Keratinocyte (primary cell): ENCODE results near the gene SBK2. TPM values are rescaled to one million over a fixed set of nuclear protein-coding genes. Genes with fewer than 3 reads are reported as not detected.

Source experiments
- DNase-seq: peaks from one replicate; pipeline ENCODE4 v3.0.0-alpha.2; 2011; ENCODE audit warnings: low read depth, missing footprints, low spot score
- FAIRE-seq: peaks from 2 replicates; lab custom pipeline; 2011; peaks lifted over from hg19 to GRCh38; lab: Jason Lieb, UNC
- H2AFZ ChIP-seq: 2 replicates; pipeline ENCODE4 v1.6.0; 2012; ENCODE audit warnings: low read length, control low read depth, inconsistent platforms; ENCODE audit not compliant: control insufficient read depth
- H3K27ac ChIP-seq: 2 replicates; pipeline ENCODE4 v1.5.1; 2011; ENCODE audit warnings: low read length; ENCODE audit not compliant: control insufficient read depth, insufficient read depth
- H3K27me3 ChIP-seq: 3 replicates; pipeline ENCODE4 v1.6.0; 2011; ENCODE audit warnings: low read length; ENCODE audit not compliant: control insufficient read depth, insufficient read depth; ENCODE audit errors: extremely low read depth
- H3K36me3 ChIP-seq, 2 experiments: 2 replicates in 1 of 2; 3 replicates in 1 of 2; pipeline ENCODE4 v1.5.1; 2011; ENCODE audit warnings: low read length in 2 of 2, mild to moderate bottlenecking in 1 of 2; ENCODE audit not compliant: control insufficient read depth in 2 of 2, insufficient read depth in 2 of 2; ENCODE audit errors: extremely low read depth in 1 of 2
- H3K4me1 ChIP-seq: 3 replicates; pipeline ENCODE4 v1.5.1; 2011; ENCODE audit warnings: low read length; ENCODE audit not compliant: control insufficient read depth, insufficient read depth; ENCODE audit errors: extremely low read depth
- H3K4me2 ChIP-seq: 3 replicates; pipeline ENCODE4 v1.6.0; 2011; ENCODE audit warnings: low read depth, low read length; ENCODE audit not compliant: control insufficient read depth, insufficient read depth; ENCODE audit errors: extremely low read depth
- H3K4me3 ChIP-seq, 3 experiments: fragments of 200-600 bp in 1 of 3; sonication (generic) in 1 of 3; 2 replicates in 2 of 3; 3 replicates in 1 of 3; pipeline ENCODE4 v1.5.1; 2011 to 2016; ENCODE audit warnings: low read length in 3 of 3, mild to moderate bottlenecking in 3 of 3, control low read depth in 2 of 3, inconsistent platforms in 1 of 3, low read depth in 1 of 3, mixed read lengths in 1 of 3, mixed run types in 1 of 3, moderate library complexity in 1 of 3; ENCODE audit not compliant: control insufficient read depth in 2 of 3, insufficient read depth in 2 of 3; ENCODE audit errors: extremely low read depth in 1 of 3
- H3K79me2 ChIP-seq: 2 replicates; pipeline ENCODE4 v1.6.0; 2012; ENCODE audit warnings: low read length; ENCODE audit not compliant: control insufficient read depth, insufficient read depth
- H3K9ac ChIP-seq: 3 replicates; pipeline ENCODE4 v1.6.0; 2011; ENCODE audit warnings: low read length; ENCODE audit not compliant: control insufficient read depth, insufficient read depth; ENCODE audit errors: extremely low read depth
- H3K9me1 ChIP-seq: 3 replicates; pipeline ENCODE4 v1.6.0; 2011; ENCODE audit warnings: low read length; ENCODE audit not compliant: control insufficient read depth, insufficient read depth; ENCODE audit errors: extremely low read depth
- H3K9me3 ChIP-seq: 2 replicates; pipeline ENCODE4 v1.5.1; 2012; ENCODE audit warnings: low read depth, low read length; ENCODE audit not compliant: control insufficient read depth
- H4K20me1 ChIP-seq: 3 replicates; pipeline ENCODE4 v1.6.0; 2011; ENCODE audit warnings: low read length; ENCODE audit not compliant: control insufficient read depth, insufficient read depth; ENCODE audit errors: extremely low read depth
- EZH2 ChIP-seq: IDR thresholded peaks from one replicate; pipeline ENCODE4 v1.6.1; 2012; ENCODE audit warnings: inconsistent platforms, mild to moderate bottlenecking, low read length, moderate library complexity
- dilution Hi-C: fragments of 300-500 bp; cut with MboI; formaldehyde crosslinking; loops from one replicate; pipeline ENCODE4 v1.7.0; 2020; ENCODE audit warnings: low sequenced_read_pairs; ENCODE audit not compliant: extremely low pct_ligation_motif_present
- polyA plus RNA-seq, 5 experiments: library from polyadenylated mRNA; depleted of rRNA in 3 of 5; stranded (reverse) in 3 of 5; stranded (forward) in 1 of 5; unstranded in 1 of 5; fragments of >200 nt; gene quantifications; 1 replicate in 1 of 5; 2 replicates in 3 of 5; 3 replicates in 1 of 5; pipeline versions ENCODE4 v1.2.1 to v1.2.3, GENCODE V29; 2011 to 2012; ENCODE audit warnings: missing spikeins in 2 of 5, low read depth in 1 of 5, low replicate concordance in 1 of 5
- TF ChIP-seq, protein P1 (sequence below), 3 experiments: IDR thresholded peaks in 1 of 3; conservative IDR thresholded peaks in 1 of 3; optimal IDR thresholded peaks in 1 of 3; 2 replicates in 2 of 3; 3 replicates in 1 of 3; pipeline versions ENCODE3 to v1.5.1; 2011; ENCODE audit warnings: low read length in 3 of 3, mild to moderate bottlenecking in 3 of 3, moderate library complexity in 2 of 3, control low read depth in 1 of 3, inconsistent platforms in 1 of 3; ENCODE audit not compliant: insufficient read depth in 2 of 3; ENCODE audit errors: extremely low read depth in 1 of 3

Gene SBK2
- polyA plus RNA-seq, 1 donor (not counting 4 experiments of a cell fraction or from before 2014, with no cell fraction given): not detected

DNA sequence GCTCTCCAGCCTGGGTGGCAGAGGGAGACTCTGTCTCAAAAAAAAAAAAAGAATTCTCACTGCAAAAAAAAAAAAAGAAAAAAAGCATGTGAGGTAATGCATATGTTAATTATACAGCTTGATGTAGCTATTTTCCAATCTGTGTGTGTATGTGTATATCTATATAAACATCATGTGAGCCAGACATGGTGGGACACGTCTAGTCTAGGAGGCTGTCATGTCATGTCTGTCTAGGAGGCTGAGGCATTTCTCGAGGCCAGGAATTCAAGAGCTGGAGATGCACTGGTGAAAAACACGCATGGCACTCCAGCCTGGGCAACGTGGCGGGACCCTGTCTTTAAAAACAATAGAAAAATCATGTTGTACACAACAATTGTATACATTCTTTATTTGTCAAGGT lies 15.3 kb upstream of the SBK2 start:
- FAIRE-seq (no peak), DNase-seq (no peak)
- Histone ChIP-seq H2AFZ (no peak overlapping the region), H3K4me1 (peaks cover 3% of the 10 kb centered on the region), H4K20me1 (no peaks in the 10 kb centered on the region), H3K27me3 (no peaks in the 10 kb centered on the region), H3K4me3 (no peak overlapping the region), H3K36me3 (no peaks in the 10 kb centered on the region), H3K4me2 (no peak overlapping the region), H3K9me1 (no peaks in the 10 kb centered on the region), H3K27ac (no peak overlapping the region), H3K79me2 (no peaks in the 10 kb centered on the region), H3K9me3 (no peaks in the 10 kb centered on the region), H3K9ac (no peak overlapping the region)
- dilution Hi-C loops: no loop called here
- TF ChIP-seq EZH2: no peak
- TF ChIP-seq, protein P1, sequence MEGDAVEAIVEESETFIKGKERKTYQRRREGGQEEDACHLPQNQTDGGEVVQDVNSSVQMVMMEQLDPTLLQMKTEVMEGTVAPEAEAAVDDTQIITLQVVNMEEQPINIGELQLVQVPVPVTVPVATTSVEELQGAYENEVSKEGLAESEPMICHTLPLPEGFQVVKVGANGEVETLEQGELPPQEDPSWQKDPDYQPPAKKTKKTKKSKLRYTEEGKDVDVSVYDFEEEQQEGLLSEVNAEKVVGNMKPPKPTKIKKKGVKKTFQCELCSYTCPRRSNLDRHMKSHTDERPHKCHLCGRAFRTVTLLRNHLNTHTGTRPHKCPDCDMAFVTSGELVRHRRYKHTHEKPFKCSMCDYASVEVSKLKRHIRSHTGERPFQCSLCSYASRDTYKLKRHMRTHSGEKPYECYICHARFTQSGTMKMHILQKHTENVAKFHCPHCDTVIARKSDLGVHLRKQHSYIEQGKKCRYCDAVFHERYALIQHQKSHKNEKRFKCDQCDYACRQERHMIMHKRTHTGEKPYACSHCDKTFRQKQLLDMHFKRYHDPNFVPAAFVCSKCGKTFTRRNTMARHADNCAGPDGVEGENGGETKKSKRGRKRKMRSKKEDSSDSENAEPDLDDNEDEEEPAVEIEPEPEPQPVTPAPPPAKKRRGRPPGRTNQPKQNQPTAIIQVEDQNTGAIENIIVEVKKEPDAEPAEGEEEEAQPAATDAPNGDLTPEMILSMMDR (optimal IDR thresholded peaks at IDR 0.05 in 1 of 3, IDR thresholded peaks at IDR 0.05 in 1 of 3, conservative IDR thresholded peaks at IDR 0.05 in 1 of 3; ENCODE audit: extremely low read depth in 1 of 3, insufficient read depth in 2 of 3, low read length in 3 of 3): no peak

DNA sequence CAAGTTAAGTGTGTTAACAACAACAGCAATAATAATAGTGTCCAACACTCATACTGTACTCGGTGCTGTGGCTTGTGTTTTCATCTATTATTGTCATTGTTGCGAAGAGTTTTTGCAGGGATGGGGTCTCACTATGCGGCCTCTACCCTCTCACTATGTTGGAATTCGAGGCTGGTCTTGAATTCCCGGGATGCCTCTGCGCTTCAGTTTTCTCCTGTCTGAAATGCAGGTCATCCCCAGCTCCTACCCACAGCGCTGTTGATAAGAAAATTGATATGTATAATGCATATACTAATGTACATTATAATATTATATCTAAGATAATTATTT lies 13.4 kb upstream of the SBK2 start:
- H4K20me1 ChIP-seq: no peaks in the 10 kb centered on the region
- no peaks in the 10 kb centered on the region for H3K27me3 ChIP-seq
- H3K9me1 ChIP-seq: no peaks in the 10 kb centered on the region
- H3K27ac ChIP-seq: no peak overlapping the region
- no peak for DNase-seq
- TF ChIP-seq EZH2: no peak
- dilution Hi-C loops: no loop called here
- H3K9ac ChIP-seq: no peak overlapping the region
- no peak overlapping the region for H2AFZ ChIP-seq
- H3K36me3 ChIP-seq: no peaks in the 10 kb centered on the region
- H3K4me3 ChIP-seq: no peak overlapping the region
- peaks cover 3% of the 10 kb centered on the region for H3K4me1 ChIP-seq
- H3K9me3 ChIP-seq: no peaks in the 10 kb centered on the region
- FAIRE-seq: no peak
- H3K4me2 ChIP-seq: no peak overlapping the region
- no peaks in the 10 kb centered on the region for H3K79me2 ChIP-seq
